ENCODE data around the gene ATP2B2. TPM values are rescaled to one million over a fixed set of nuclear protein-coding genes. Genes with fewer than 3 reads are reported as not detected.

Gene ATP2B2
- total RNA-seq, 2 experiments from 2014 or later, result not detected

- H3K27ac Mint-ChIP-seq, result no peak overlapping the region
- no peak overlapping the region for H3K4me3 Mint-ChIP-seq
- H3K9me3 Mint-ChIP-seq, result no peaks in the 10 kb centered on the region
- H3K27me3 Mint-ChIP-seq, result peaks cover 13% of the 10 kb centered on the region
- peak; percentile 52 for DNase-seq
- H3K36me3 Mint-ChIP-seq (ENCODE audit: low read depth), result no peaks in the 10 kb centered on the region
- ChIA-PET POLR2A (no interaction called here), CTCF (no interaction called here)
- peaks cover 6% of the 10 kb centered on the region for H3K4me1 Mint-ChIP-seq
These were observed 85.7 kb downstream of the ATP2B2 start for GRCh38 chr3:10419637-10420232.

- H3K36me3 Mint-ChIP-seq (ENCODE audit: low read depth), result no peaks in the 10 kb centered on the region
- no peak for DNase-seq
- H3K27me3 Mint-ChIP-seq, result peaks cover 13% of the 10 kb centered on the region
- H3K4me1 Mint-ChIP-seq, result peaks cover 6% of the 10 kb centered on the region
- CTCF ChIA-PET, result interaction anchor here (0.8 to 1.8 kb wide), 5 partner anchors 9 to 323 kb away, joined by 3 to 16 read pairs (median 4); no protein-coding TSS in a partner anchor
- no peaks in the 10 kb centered on the region for H3K9me3 Mint-ChIP-seq
- POLR2A ChIA-PET, result no interaction called here
- H3K27ac Mint-ChIP-seq, result no peak overlapping the region
- H3K4me3 Mint-ChIP-seq, result no peak overlapping the region
These were observed 87.5 kb downstream of the ATP2B2 start for GRCh38 chr3:10417847-10418246.

- DNase-seq, result no peak
- Mint-ChIP-seq H3K27me3 (peaks cover 13% of the 10 kb centered on the region), H3K27ac (no peak overlapping the region), H3K4me1 (peaks cover 6% of the 10 kb centered on the region), H3K9me3 (no peaks in the 10 kb centered on the region), H3K36me3 (ENCODE audit: low read depth) (no peaks in the 10 kb centered on the region), H3K4me3 (no peak overlapping the region)
- POLR2A ChIA-PET, result no interaction called here
- CTCF ChIA-PET, result interaction anchor here (0.8 to 1.8 kb wide), 2 partner anchors 8 to 322 kb away, joined by 3 to 16 read pairs; no protein-coding TSS in a partner anchor
These were observed 88.6 kb downstream of the ATP2B2 start for GRCh38 chr3:10416730-10417300.

- ChIA-PET POLR2A (no interaction called here), CTCF (no interaction called here)
- Mint-ChIP-seq H3K27ac (no peak overlapping the region), H3K9me3 (no peaks in the 10 kb centered on the region), H3K4me1 (no peaks in the 10 kb centered on the region), H3K4me3 (no peak overlapping the region), H3K27me3 (peaks cover 13% of the 10 kb centered on the region), H3K36me3 (ENCODE audit: low read depth) (no peaks in the 10 kb centered on the region)
- no peak for DNase-seq
These were observed 92.3 kb downstream of the ATP2B2 start for GRCh38 chr3:10413041-10413440.

- no peak overlapping the region for H3K27ac Mint-ChIP-seq
- H3K27me3 Mint-ChIP-seq, result peaks cover 11% of the 10 kb centered on the region
- H3K4me3 Mint-ChIP-seq, result no peak overlapping the region
- ChIA-PET POLR2A (no interaction called here), CTCF (no interaction called here)
- no peaks in the 10 kb centered on the region for H3K36me3 Mint-ChIP-seq (ENCODE audit: low read depth)
- no peaks in the 10 kb centered on the region for H3K9me3 Mint-ChIP-seq
- DNase-seq, result no peak
- no peaks in the 10 kb centered on the region for H3K4me1 Mint-ChIP-seq
These were observed 93.6 kb downstream of the ATP2B2 start for GRCh38 chr3:10411598-10412332.

- Mint-ChIP-seq H3K4me1 (no peaks in the 10 kb centered on the region), H3K9me3 (no peaks in the 10 kb centered on the region), H3K27me3 (peaks cover 2% of the 10 kb centered on the region), H3K27ac (no peak overlapping the region), H3K4me3 (no peak overlapping the region), H3K36me3 (ENCODE audit: low read depth) (no peaks in the 10 kb centered on the region)
- CTCF ChIA-PET, result no interaction called here
- DNase-seq, result no peak
- POLR2A ChIA-PET, result no interaction called here
These were observed 94.9 kb downstream of the ATP2B2 start for GRCh38 chr3:10410383-10411002.

- POLR2A ChIA-PET, result no interaction called here
- no peak overlapping the region for H3K27ac Mint-ChIP-seq
- H3K36me3 Mint-ChIP-seq (ENCODE audit: low read depth), result no peaks in the 10 kb centered on the region
- H3K4me1 Mint-ChIP-seq, result no peaks in the 10 kb centered on the region
- H3K9me3 Mint-ChIP-seq, result no peaks in the 10 kb centered on the region
- H3K27me3 Mint-ChIP-seq, result no peaks in the 10 kb centered on the region
- H3K4me3 Mint-ChIP-seq, result no peak overlapping the region
- no peak for DNase-seq
- CTCF ChIA-PET, result interaction anchor here (1.0 to 1.7 kb wide), 5 partner anchors 8 to 64 kb away, joined by 3 to 5 read pairs (median 4); no protein-coding TSS in a partner anchor
These were observed 96.7 kb downstream of the ATP2B2 start for GRCh38 chr3:10408680-10409079.

- ChIA-PET POLR2A (no interaction called here), CTCF (no interaction called here)
- no peak overlapping the region for H3K4me3 Mint-ChIP-seq
- no peaks in the 10 kb centered on the region for H3K27me3 Mint-ChIP-seq
- H3K4me1 Mint-ChIP-seq, result no peaks in the 10 kb centered on the region
- no peak overlapping the region for H3K27ac Mint-ChIP-seq
- H3K36me3 Mint-ChIP-seq (ENCODE audit: low read depth), result no peaks in the 10 kb centered on the region
- H3K9me3 Mint-ChIP-seq, result no peaks in the 10 kb centered on the region
- no peak for DNase-seq
These were observed 98.0 kb downstream of the ATP2B2 start for GRCh38 chr3:10407361-10407760.

- no peaks in the 10 kb centered on the region for H3K27me3 Mint-ChIP-seq
- no peak overlapping the region for H3K27ac Mint-ChIP-seq
- no peaks in the 10 kb centered on the region for H3K36me3 Mint-ChIP-seq (ENCODE audit: low read depth)
These were observed 99.0 kb downstream of the ATP2B2 start for GRCh38 chr3:10406414-10406813.

GRCh38 chr3:10405816-10406215 lies 99.6 kb downstream of the ATP2B2 start:
- CTCF ChIA-PET, result no interaction called here

More at GRCh38 chr3:10406414-10406813, 99.0 kb downstream of the ATP2B2 start:
- Mint-ChIP-seq H3K4me3 (no peak overlapping the region), H3K4me1 (no peaks in the 10 kb centered on the region), H3K9me3 (no peaks in the 10 kb centered on the region)
- POLR2A ChIA-PET, result no interaction called here
- DNase-seq, result no peak
- CTCF ChIA-PET, result no interaction called here

GRCh38 chr3:10404876-10405275 lies 100.5 kb downstream of the ATP2B2 start:
- Mint-ChIP-seq H3K4me3 (no peak overlapping the region), H3K27me3 (no peaks in the 10 kb centered on the region), H3K36me3 (ENCODE audit: low read depth) (no peaks in the 10 kb centered on the region), H3K9me3 (no peaks in the 10 kb centered on the region), H3K4me1 (no peaks in the 10 kb centered on the region), H3K27ac (no peak overlapping the region)
- no peak for DNase-seq
- ChIA-PET CTCF (no interaction called here), POLR2A (no interaction called here)

More at GRCh38 chr3:10405816-10406215, 99.6 kb downstream of the ATP2B2 start:
- Mint-ChIP-seq H3K4me1 (no peaks in the 10 kb centered on the region), H3K36me3 (ENCODE audit: low read depth) (no peaks in the 10 kb centered on the region), H3K27ac (no peak overlapping the region), H3K27me3 (no peaks in the 10 kb centered on the region), H3K4me3 (no peak overlapping the region), H3K9me3 (no peaks in the 10 kb centered on the region)
- POLR2A ChIA-PET, result interaction anchor here (1.0 kb wide), 1 partner anchor 9 kb away, joined by 4 read pairs; no protein-coding TSS in a partner anchor
- DNase-seq, result no peak

- Mint-ChIP-seq H3K36me3 (ENCODE audit: low read depth) (no peaks in the 10 kb centered on the region), H3K4me3 (no peak overlapping the region), H3K4me1 (no peaks in the 10 kb centered on the region), H3K27me3 (no peaks in the 10 kb centered on the region), H3K27ac (no peak overlapping the region), H3K9me3 (no peaks in the 10 kb centered on the region)
- POLR2A ChIA-PET, result interaction anchor here (1.3 kb wide), 1 partner anchor 9 kb away, joined by 3 read pairs; no protein-coding TSS in a partner anchor
- DNase-seq, result no peak
- CTCF ChIA-PET, result no interaction called here
These were observed 101.0 kb downstream of the ATP2B2 start for GRCh38 chr3:10404377-10404776.

- Mint-ChIP-seq H3K27me3 (peaks cover 3% of the 10 kb centered on the region), H3K27ac (no peak overlapping the region), H3K4me1 (peaks cover 1% of the 10 kb centered on the region), H3K9me3 (no peaks in the 10 kb centered on the region), H3K36me3 (ENCODE audit: low read depth) (no peaks in the 10 kb centered on the region), H3K4me3 (no peak overlapping the region)
- ChIA-PET CTCF (no interaction called here), POLR2A (no interaction called here)
- no peak for DNase-seq
These were observed 103.2 kb downstream of the ATP2B2 start for GRCh38 chr3:10401990-10402761.
